Lower lobe of right lung (tissue), 2 donors: ENCODE data around the gene LY6G5B. TPM values are rescaled to one million over a fixed set of nuclear protein-coding genes. Genes with fewer than 3 reads are reported as not detected.

Experiments used
- ATAC-seq, 2 donors: fragments of 200-7000 bp; cut with Tn5 transposase; one replicate each; pipeline ENCODE4 v1.9.1; 2020 to 2022; ENCODE audit warnings: mild to moderate bottlenecking in 2 of 2, moderate library complexity in 2 of 2
- DNase-seq: peaks from one replicate; pipeline ENCODE4 v3.0.0-alpha.2; 2020
- H3K27ac ChIP-seq: fragments of 200-600 bp; one replicate; pipeline ENCODE4 v1.8.0; 2022
- H3K27me3 ChIP-seq: fragments of 200-600 bp; one replicate; pipeline ENCODE4 v1.8.0; 2022; ENCODE audit warnings: low read depth
- H3K36me3 ChIP-seq: fragments of 200-600 bp; one replicate; pipeline ENCODE4 v1.8.0; 2022; ENCODE audit warnings: mild to moderate bottlenecking
- H3K4me1 ChIP-seq: fragments of 200-600 bp; one replicate; pipeline ENCODE4 v1.8.0; 2022
- H3K4me3 ChIP-seq: fragments of 200-600 bp; one replicate; pipeline ENCODE4 v1.8.0; 2022; ENCODE audit warnings: mild to moderate bottlenecking
- H3K9me3 ChIP-seq: fragments of 200-600 bp; one replicate; pipeline ENCODE4 v1.8.0; 2022
- intact Hi-C: fragments of 100-400 bp; cut with DNase I; formaldehyde crosslinking; loops from one replicate; pipeline ENCODE4 v1.11.0; 2022
- total RNA-seq: library from RNA; stranded (reverse); fragmentation: NEBNext Ultra II Directional; extraction: Animal tissue kit (Norgen Biotek cat#: 25700); gene quantifications from one replicate; pipeline ENCODE4 v1.2.1, GENCODE V29; 2021
- TF ChIP-seq, protein P1 (sequence below): fragments of 200-600 bp; IDR thresholded peaks from one replicate; pipeline ENCODE4 v1.8.0; 2022; ENCODE audit warnings: antibody characterized with exemption, mild to moderate bottlenecking
- donor health status: DM: no; HTN: yes; CAD: no; lungs with severe emphysema.

Gene LY6G5B
- total RNA-seq, 1 donor from 2014 or later = 11.0 TPM

DNA sequence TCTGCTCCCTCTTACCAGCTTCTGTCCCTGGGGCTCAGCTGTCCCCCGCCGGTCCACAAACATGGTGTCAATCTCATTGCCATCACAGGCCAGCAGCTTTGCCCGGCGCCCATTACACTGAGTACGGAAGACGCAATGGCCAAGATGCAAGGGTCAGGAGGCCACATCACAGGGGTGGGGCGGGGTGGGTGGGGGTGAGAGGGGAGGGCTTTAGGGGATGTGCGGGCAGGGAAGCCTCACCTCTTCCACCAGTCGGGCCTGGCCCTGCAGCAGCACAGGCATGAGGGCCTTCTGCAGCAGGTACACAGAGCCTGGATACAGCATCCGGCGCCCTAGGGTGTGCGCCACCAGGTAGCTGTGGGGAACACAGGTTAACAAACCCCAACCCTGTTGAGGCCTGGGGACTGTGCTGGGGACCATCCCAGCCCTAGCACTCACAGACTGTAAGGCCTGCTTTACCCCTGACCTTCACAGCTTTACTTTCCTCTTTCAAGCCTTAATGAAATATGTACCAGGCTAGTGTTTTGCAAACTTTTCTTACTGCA is 21.9 kb downstream of the LY6G5B start:
- H3K27ac ChIP-seq = no peak overlapping the region
- intact Hi-C loops = no loop called here
- DNase-seq (no peak), ATAC-seq (no peak)
- H3K4me1 ChIP-seq = no peaks in the 10 kb centered on the region
- TF ChIP-seq, protein P1, sequence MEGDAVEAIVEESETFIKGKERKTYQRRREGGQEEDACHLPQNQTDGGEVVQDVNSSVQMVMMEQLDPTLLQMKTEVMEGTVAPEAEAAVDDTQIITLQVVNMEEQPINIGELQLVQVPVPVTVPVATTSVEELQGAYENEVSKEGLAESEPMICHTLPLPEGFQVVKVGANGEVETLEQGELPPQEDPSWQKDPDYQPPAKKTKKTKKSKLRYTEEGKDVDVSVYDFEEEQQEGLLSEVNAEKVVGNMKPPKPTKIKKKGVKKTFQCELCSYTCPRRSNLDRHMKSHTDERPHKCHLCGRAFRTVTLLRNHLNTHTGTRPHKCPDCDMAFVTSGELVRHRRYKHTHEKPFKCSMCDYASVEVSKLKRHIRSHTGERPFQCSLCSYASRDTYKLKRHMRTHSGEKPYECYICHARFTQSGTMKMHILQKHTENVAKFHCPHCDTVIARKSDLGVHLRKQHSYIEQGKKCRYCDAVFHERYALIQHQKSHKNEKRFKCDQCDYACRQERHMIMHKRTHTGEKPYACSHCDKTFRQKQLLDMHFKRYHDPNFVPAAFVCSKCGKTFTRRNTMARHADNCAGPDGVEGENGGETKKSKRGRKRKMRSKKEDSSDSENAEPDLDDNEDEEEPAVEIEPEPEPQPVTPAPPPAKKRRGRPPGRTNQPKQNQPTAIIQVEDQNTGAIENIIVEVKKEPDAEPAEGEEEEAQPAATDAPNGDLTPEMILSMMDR = no peak
- H3K27me3 ChIP-seq = no peaks in the 10 kb centered on the region
- no peak overlapping the region for H3K4me3 ChIP-seq
- peaks cover 100% of the 10 kb centered on the region for H3K36me3 ChIP-seq
- no peaks in the 10 kb centered on the region for H3K9me3 ChIP-seq

DNA sequence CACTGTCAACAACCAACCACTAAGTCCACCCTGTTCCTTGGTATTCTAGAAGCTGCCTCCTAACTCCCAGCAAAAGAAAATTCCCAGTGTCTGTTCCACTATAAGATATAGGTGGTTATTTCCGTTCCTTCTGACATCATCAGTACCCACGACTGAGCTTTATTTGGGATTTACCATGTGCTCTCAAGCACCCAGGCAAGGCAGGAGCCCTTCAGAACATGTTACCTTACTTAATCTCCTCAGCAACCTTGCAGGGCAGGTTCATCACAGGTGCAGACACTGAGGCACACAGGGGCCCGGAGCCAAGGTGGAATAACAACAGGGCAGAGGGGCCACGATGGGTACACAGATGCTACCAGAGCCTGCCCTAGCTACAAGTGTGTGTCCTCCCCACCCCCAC is 22.6 kb downstream of the LY6G5B start:
- Histone ChIP-seq H3K4me1 (no peaks in the 10 kb centered on the region), H3K36me3 (peaks cover 97% of the 10 kb centered on the region), H3K9me3 (no peaks in the 10 kb centered on the region), H3K27ac (no peak overlapping the region), H3K27me3 (no peaks in the 10 kb centered on the region), H3K4me3 (no peak overlapping the region)
- DNase-seq = no peak
- no peak for ATAC-seq
- intact Hi-C loops = no loop called here
- TF ChIP-seq, protein P1 = no peak

DNA sequence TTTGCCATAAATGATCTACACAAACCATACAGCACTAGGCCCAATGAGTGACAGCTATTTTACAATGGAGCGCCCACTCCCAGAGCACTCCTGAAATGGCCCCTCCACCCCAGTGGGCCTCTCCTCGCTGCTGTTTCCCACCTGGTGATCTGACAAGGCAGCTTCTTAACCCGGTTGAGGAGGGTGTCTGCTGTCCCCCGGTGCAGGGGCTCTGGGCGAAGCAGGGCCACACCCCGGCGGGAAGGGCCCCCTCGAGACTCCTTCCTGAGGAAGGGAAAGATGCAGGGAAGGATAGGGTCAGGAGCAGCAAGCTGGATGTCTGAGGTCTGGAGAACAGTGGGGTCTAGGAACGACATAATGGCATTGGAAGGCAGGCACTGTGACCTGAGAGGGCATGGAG is 23.1 kb downstream of the LY6G5B start:
- Histone ChIP-seq H3K36me3 (peaks cover 97% of the 10 kb centered on the region), H3K27ac (no peak overlapping the region), H3K27me3 (no peaks in the 10 kb centered on the region), H3K4me1 (peaks cover 4% of the 10 kb centered on the region), H3K4me3 (no peak overlapping the region), H3K9me3 (no peaks in the 10 kb centered on the region)
- DNase-seq (no peak), ATAC-seq (no peak)
- intact Hi-C loops = no loop called here
- TF ChIP-seq, protein P1 = no peak

DNA sequence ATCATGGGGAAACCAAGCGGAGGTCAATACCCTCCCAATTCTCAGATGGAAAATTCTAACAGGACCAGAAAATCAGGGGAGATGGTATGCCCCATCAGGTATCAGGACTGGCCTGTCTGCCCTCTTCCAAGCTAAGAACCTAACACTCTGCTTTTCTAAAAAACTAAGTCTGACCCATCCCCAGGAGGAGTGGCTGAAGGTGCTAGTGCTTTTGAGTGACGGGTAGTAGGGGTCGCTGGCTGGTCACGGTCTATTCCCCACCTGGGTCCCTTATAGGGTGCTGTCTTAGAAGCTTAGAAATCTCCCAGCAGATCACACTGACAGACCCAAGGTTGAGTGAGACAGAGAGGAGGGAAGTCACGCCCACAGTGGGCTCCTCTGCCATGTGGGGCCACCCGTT is 23.8 kb downstream of the LY6G5B start:
- no peaks in the 10 kb centered on the region for H3K9me3 ChIP-seq
- TF ChIP-seq, protein P1 = no peak
- H3K4me1 ChIP-seq = peaks cover 4% of the 10 kb centered on the region
- no peaks in the 10 kb centered on the region for H3K27me3 ChIP-seq
- ATAC-seq (no peak), DNase-seq (no peak)
- intact Hi-C loops = no loop called here
- no peak overlapping the region for H3K27ac ChIP-seq
- H3K36me3 ChIP-seq = peaks cover 97% of the 10 kb centered on the region
- no peak overlapping the region for H3K4me3 ChIP-seq

DNA sequence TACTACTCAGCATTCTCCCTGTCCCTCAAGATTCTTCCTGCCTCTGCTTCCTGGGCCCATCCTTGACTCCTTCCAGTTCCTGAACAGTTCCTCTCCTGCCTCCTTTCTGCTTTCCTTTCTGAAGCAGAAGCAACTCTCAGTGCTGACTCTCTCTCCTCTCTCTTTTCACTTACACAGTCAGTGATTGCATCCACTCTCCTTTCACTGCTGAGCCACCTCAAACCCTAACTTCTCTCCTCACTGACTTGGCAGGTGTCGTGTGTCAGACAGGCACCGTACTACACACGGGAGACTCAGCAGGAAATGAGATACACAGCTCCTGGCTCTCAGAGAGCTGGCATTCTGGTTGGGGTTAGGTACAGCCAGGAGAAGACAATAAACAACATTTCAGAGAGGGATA is 27.8 kb downstream of the LY6G5B start:
- TF ChIP-seq, protein P1 = no peak
- Histone ChIP-seq H3K9me3 (no peaks in the 10 kb centered on the region), H3K36me3 (peaks cover 82% of the 10 kb centered on the region), H3K27me3 (no peaks in the 10 kb centered on the region), H3K4me3 (no peak overlapping the region), H3K4me1 (peaks cover 23% of the 10 kb centered on the region), H3K27ac (no peak overlapping the region)
- ATAC-seq (no peak), DNase-seq (no peak)
- intact Hi-C loops = no loop called here
